PFSK-1 (cell line): ENCODE data around the gene POLR1E.

Experiments
- FOXP2 ChIP-seq: optimal IDR thresholded peaks from 2 replicates; pipeline ENCODE3; 2011; ENCODE audit warnings: borderline replicate concordance, control low read depth, inconsistent platforms; ENCODE audit not compliant: insufficient read depth; ENCODE audit errors: extremely low read length, extremely low read depth
- POLR2AphosphoS5 ChIP-seq: IDR thresholded peaks from 2 replicates; pipeline ENCODE4 v1.6.1; 2012; ENCODE audit warnings: low read depth, mild to moderate bottlenecking, control low read depth, low read length, moderate library complexity
- SIN3A ChIP-seq: IDR thresholded peaks from 2 replicates; pipeline ENCODE4 v1.6.1; 2012; ENCODE audit warnings: mild to moderate bottlenecking, low read length, moderate library complexity, borderline replicate concordance; ENCODE audit not compliant: insufficient read depth
- TAF1 ChIP-seq: IDR thresholded peaks from 2 replicates; pipeline ENCODE4 v1.6.1; 2012; ENCODE audit warnings: low read length, control low read depth, borderline replicate concordance; ENCODE audit not compliant: insufficient read depth
- TF ChIP-seq, protein P1 (sequence below), 2 experiments: IDR thresholded peaks; 2 replicates each; pipeline versions ENCODE4 v1.6.1 to v1.8.0; 2011 to 2012; ENCODE audit warnings: low read depth in 2 of 2, low read length in 2 of 2, control low read depth in 1 of 2, inconsistent platforms in 1 of 2, mild to moderate bottlenecking in 1 of 2, moderate library complexity in 1 of 2; ENCODE audit not compliant: insufficient read depth in 1 of 2

POLR1E gene

GRCh38 chr9:37466037-37466709, 19.6 kb upstream of the POLR1E start:
- TF ChIP-seq SIN3A = no peak
- no peak for TF ChIP-seq FOXP2
- TF ChIP-seq, protein P1, sequence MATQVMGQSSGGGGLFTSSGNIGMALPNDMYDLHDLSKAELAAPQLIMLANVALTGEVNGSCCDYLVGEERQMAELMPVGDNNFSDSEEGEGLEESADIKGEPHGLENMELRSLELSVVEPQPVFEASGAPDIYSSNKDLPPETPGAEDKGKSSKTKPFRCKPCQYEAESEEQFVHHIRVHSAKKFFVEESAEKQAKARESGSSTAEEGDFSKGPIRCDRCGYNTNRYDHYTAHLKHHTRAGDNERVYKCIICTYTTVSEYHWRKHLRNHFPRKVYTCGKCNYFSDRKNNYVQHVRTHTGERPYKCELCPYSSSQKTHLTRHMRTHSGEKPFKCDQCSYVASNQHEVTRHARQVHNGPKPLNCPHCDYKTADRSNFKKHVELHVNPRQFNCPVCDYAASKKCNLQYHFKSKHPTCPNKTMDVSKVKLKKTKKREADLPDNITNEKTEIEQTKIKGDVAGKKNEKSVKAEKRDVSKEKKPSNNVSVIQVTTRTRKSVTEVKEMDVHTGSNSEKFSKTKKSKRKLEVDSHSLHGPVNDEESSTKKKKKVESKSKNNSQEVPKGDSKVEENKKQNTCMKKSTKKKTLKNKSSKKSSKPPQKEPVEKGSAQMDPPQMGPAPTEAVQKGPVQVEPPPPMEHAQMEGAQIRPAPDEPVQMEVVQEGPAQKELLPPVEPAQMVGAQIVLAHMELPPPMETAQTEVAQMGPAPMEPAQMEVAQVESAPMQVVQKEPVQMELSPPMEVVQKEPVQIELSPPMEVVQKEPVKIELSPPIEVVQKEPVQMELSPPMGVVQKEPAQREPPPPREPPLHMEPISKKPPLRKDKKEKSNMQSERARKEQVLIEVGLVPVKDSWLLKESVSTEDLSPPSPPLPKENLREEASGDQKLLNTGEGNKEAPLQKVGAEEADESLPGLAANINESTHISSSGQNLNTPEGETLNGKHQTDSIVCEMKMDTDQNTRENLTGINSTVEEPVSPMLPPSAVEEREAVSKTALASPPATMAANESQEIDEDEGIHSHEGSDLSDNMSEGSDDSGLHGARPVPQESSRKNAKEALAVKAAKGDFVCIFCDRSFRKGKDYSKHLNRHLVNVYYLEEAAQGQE (IDR thresholded peaks at IDR 0.05; ENCODE audit: insufficient read depth in 1 of 2, low read depth in 2 of 2, low read length in 2 of 2) = no peak

DNA sequence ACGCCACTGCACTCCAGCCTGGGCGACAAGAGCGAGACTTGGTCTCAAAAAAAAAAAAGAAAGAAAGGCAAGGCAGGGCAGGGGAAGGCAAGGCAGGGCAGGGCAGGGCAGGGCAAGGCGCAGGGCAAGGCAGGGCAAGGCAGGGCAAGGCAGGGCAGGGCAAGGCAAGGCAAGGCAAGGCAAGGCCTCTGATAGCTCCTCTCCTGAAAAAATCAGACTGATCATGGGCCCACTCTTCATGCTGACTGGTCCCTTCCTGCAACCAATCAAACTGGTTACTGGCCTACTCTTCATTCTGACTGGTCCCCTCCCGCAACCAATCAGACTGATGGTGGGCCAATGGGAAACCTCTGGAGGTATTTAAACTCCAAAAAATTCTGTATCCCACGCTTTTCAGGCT, 17.1 kb upstream of the POLR1E start:
- TF ChIP-seq POLR2AphosphoS5 (no peak), SIN3A (no peak), TAF1 (no peak), FOXP2 (no peak)
- TF ChIP-seq, protein P1 (IDR thresholded peaks at IDR 0.05; ENCODE audit: insufficient read depth in 1 of 2, low read depth in 2 of 2, low read length in 2 of 2) = no peak

DNA sequence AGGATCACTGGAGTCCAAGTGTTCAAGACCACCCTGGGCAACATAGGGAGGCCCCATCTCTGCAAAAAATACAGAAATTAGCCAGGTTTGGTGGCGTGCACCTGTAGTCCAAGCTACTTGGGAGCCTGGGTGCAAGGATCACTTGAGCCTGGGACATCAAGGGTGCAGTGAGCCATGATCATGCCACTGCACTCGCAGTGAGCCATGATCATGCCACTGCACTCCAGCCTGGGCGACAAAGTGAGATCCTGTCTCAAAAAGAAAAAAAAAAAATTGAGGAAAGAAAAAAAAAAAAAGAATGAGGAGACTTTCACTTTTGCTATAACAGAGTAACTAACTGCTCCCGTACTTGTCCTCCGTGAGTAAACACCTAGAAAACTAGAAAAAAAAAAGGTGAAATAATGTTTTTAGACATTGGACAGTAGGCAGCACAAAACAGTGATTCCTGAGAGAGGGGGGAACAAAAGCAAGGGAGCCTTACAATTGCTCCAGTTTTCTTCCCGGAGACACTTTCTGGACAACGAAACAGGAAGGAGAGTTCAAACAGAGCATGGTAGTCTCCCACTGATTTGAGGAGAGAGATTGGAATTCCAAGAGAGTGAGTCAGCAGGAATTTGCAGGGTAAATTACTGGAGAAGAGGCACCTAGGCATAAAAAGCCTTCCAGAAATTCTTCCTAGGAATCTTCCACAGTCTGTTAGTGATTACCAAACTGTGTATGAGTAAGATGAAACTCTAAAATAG, 13.6 kb upstream of the POLR1E start:
- no peak for TF ChIP-seq FOXP2
- TF ChIP-seq TAF1 = no peak
- TF ChIP-seq, protein P1 (IDR thresholded peaks at IDR 0.05; ENCODE audit: insufficient read depth in 1 of 2, low read depth in 2 of 2, low read length in 2 of 2) = no peak
- TF ChIP-seq SIN3A = no peak
- no peak for TF ChIP-seq POLR2AphosphoS5

DNA sequence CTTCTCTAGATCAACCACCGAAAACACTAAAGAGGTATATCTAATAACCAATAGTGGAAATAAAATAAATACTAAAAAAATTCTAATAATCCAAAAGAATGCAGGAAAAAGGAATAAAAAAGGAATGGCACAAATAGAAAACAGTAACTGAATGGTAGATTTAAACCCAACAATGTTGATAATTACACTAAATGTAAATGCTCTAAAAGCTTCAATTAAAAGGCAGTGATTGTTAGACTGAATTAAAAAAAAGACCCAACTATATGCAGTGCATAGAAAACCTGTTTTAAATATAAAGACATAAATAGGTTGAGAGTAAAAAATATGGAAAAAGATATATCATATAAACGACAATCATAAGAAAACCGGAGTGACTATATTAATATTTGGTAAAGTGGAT, 11.3 kb upstream of the POLR1E start:
- no peak for TF ChIP-seq SIN3A
- TF ChIP-seq, protein P1 (IDR thresholded peaks at IDR 0.05; ENCODE audit: insufficient read depth in 1 of 2, low read depth in 2 of 2, low read length in 2 of 2) = no peak
- TF ChIP-seq TAF1 = no peak
- TF ChIP-seq POLR2AphosphoS5 = no peak
- TF ChIP-seq FOXP2 = no peak
